ENCODE data around the gene IRX4. TPM values are rescaled to one million over a fixed set of nuclear protein-coding genes. Genes with fewer than 3 reads are reported as not detected.

Gene IRX4
- total and polyA plus RNA-seq, 9 of the 15 experiments (the other 6 are each of a cell fraction or from before 2014, with no cell fraction given), result not detected

DNA sequence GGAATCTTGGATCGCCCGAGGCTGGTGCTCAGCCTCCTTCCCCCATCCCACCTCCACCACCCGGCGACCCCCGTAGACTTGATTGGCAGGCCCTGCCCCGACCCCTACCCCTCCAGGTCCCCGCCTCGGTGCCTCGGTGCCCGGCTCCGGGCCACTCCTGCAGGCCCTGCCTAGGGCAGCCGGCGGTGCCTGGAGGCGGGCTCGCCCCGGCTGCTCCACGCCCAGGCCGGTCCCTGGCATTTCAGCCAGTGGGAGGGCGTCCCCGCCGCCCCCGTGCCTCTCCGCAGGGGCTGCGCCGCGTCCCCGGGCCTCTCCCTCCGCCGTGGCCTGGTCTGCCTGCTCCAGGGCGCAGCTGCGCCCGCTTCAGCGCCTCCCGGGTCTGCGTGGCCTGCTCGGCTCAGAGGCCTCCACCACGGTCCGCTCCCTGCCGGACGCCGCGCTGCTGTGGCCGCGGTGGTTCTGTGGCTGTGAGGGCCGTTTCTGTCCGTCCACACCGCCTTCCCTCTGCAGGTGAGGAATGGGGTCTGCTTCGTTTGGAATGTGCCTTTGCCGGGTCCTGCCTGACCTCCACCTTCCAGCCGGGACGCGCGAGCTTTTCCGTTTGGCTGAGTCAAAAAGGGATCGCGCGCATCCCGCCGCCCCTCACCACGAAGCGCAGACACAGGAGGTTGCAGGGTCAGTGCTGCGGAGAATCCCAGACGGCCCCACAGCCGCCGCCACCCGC lies 48.3 kb upstream of the IRX4 start (continued):
- TF ChIP-seq ZNF592 (IDR thresholded peaks at IDR 0.05) (no peak), ZFP1 (CRISPR knock-in tag; IDR thresholded peaks at IDR 0.05) (no peak), ETV5 (CRISPR knock-in tag; IDR thresholded peaks at IDR 0.05; ENCODE audit: low read depth) (no peak), FOXP1 (CRISPR knock-in tag; IDR thresholded peaks at IDR 0.05) (no peak), TRIM28 (IDR thresholded peaks at IDR 0.05) (no peak), SMARCA4 (IDR thresholded peaks at IDR 0.05) (no peak), SMAD1 (IDR thresholded peaks at IDR 0.05; ENCODE audit: low read depth, low read length, partially characterized antibody) (no peak)

GRCh38 chr5:1930501-1930879 lies 47.8 kb upstream of the IRX4 start:
- H4K20me1 ChIP-seq (replicated peaks; ENCODE audit: control insufficient read depth, insufficient read depth, low read length), result no peaks in the 10 kb centered on the region; the same call in 1 of the 2 replicates
- DNase-seq (ENCODE audit: extremely low read depth in 1 of 4, low spot score in 3 of 4) (no peak), FAIRE-seq (no peak), ATAC-seq (no peak)
- ChIA-PET POLR2A (no interaction called here), CTCF (ENCODE audit: low intra/inter-chr PET ratio) (no interaction called here)
- 29% methylated on average over 14 of the region's 27 CpGs for WGBS (ENCODE audit: insufficient coverage, low coverage, missing lambda C conversion rate)
- no peak overlapping the region for H2AFZ ChIP-seq (ENCODE audit: low read depth, low read length)
- no peaks in the 10 kb centered on the region for H3K9me1 ChIP-seq (ENCODE audit: control insufficient read depth, insufficient read depth, low read length)
- peaks cover 0 to 15% of the 10 kb centered on the region in 2 experiments; a peak in 1 of 5 replicates for H3K4me1 ChIP-seq (replicated peaks in 1 of 2; ENCODE audit: control insufficient read depth in 2 of 2, insufficient read depth in 2 of 2, low read length in 2 of 2)
- intact Hi-C loops (cut with micrococcal nuclease) (no loop called here), in situ Hi-C loops (cut with MboI) (no loop called here)
- BruUV-seq (replicated peaks), result no TSS peak
- H3K4me3 ChIP-seq, result no peak overlapping the region
- H3K36me3 ChIP-seq (ENCODE audit: control insufficient read depth, insufficient read depth, low read length), result no peaks in the 10 kb centered on the region; the same call in 2 of the 3 replicates
- H3K79me2 ChIP-seq (ENCODE audit: control insufficient read depth, insufficient read depth, low read length), result no peaks in the 10 kb centered on the region
- no peak overlapping the region for H3K4me2 ChIP-seq (ENCODE audit: insufficient read depth, low read length)
- H3K9me3 ChIP-seq (replicated peaks; ENCODE audit: control insufficient read depth, insufficient read depth, low read depth, low read length), result peaks cover 8% of the 10 kb centered on the region; the same call in 1 of the 2 replicates
- H3K27me3 ChIP-seq (ENCODE audit: control insufficient read depth in 2 of 2, insufficient read depth in 2 of 2, low read length in 2 of 2), result peaks cover 6 to 68% of the 10 kb centered on the region in 2 experiments
- no peak overlapping the region for H3K27ac ChIP-seq (ENCODE audit: extremely low read depth, low read depth, low read length)
- TF ChIP-seq SRSF7 (optimal IDR thresholded peaks at IDR 0.05; ENCODE audit: low read depth, low read length), result no peak
- TF ChIP-seq ASH1L (IDR thresholded peaks at IDR 0.05; ENCODE audit: borderline replicate concordance, low read depth, partially characterized antibody), result no peak
- TF ChIP-seq ZBTB1 (CRISPR knock-in tag; IDR thresholded peaks at IDR 0.05; ENCODE audit: borderline replicate concordance, low read depth), result no peak
- no peak for TF ChIP-seq POLR2AphosphoS2 (IDR thresholded peaks at IDR 0.05; ENCODE audit: low read length)
- TF ChIP-seq ZNF780A (CRISPR knock-in tag; IDR thresholded peaks at IDR 0.05), result no peak
- H3K9ac ChIP-seq (ENCODE audit: insufficient read depth in 1 of 2, low read depth in 2 of 2, low read length in 2 of 2), result no peak overlapping the region

All from K562 (cell line).